Heart left ventricle (tissue), 16 donors: ENCODE data around the gene MIER2. TPM values are rescaled to one million over a fixed set of nuclear protein-coding genes. Genes with fewer than 3 reads are reported as not detected.

Experiments
- ATAC-seq, 4 donors: fragments of 200-7000 bp; cut with Tn5 transposase; one replicate each; pipeline ENCODE4 v1.9.1; 2020 to 2022; ENCODE audit warnings: moderate library complexity in 4 of 4, mild to moderate bottlenecking in 3 of 4, moderate number of reproducible peaks in 1 of 4
- DNase-seq, 5 donors: peaks; one replicate each; pipeline ENCODE4 v3.0.0-alpha.2; 2020
- H3K27ac ChIP-seq, 12 donors: fragments of 200-600 bp; sonication (generic) in 4 of 12; one replicate each; pipeline versions ENCODE4 v1.5.0 to v1.8.0; 2016 to 2022; ENCODE audit warnings: mild to moderate bottlenecking in 2 of 12
- H3K27me3 ChIP-seq, 9 donors: fragments of 200-600 bp; sonication (generic) in 2 of 9; one replicate each; pipeline versions ENCODE4 v1.5.1 to v1.8.0; 2016 to 2022; ENCODE audit warnings: mild to moderate bottlenecking in 3 of 9
- H3K36me3 ChIP-seq, 9 donors: fragments of 200-600 bp; sonication (generic) in 2 of 9; one replicate each; pipeline versions ENCODE4 v1.5.0 to v1.8.0; 2018 to 2022; ENCODE audit warnings: mild to moderate bottlenecking in 2 of 9
- H3K4me1 ChIP-seq, 12 donors: fragments of 200-600 bp; sonication (generic) in 4 of 12; one replicate each; pipeline versions ENCODE4 v1.5.0 to v1.8.0; 2016 to 2022; ENCODE audit warnings: mild to moderate bottlenecking in 3 of 12
- H3K4me3 ChIP-seq, 12 donors: fragments of 200-600 bp; sonication (generic) in 4 of 12; one replicate each; pipeline versions ENCODE4 v1.5.0 to v1.8.0; 2017 to 2022; ENCODE audit warnings: mild to moderate bottlenecking in 9 of 12, moderate library complexity in 4 of 12
- H3K9me3 ChIP-seq, 12 donors: fragments of 200-600 bp; sonication (generic) in 4 of 12; one replicate each; pipeline versions ENCODE4 v1.5.0 to v1.8.0; 2016 to 2022; ENCODE audit warnings: mild to moderate bottlenecking in 1 of 12
- POLR2A ChIP-seq, 2 donors: fragments of 450-650 bp; IDR thresholded peaks; one replicate each; pipeline ENCODE4 v1.6.1; 2017; ENCODE audit warnings: antibody characterized with exemption in 2 of 2, mild to moderate bottlenecking in 2 of 2, moderate library complexity in 2 of 2
- WGBS, 4 donors: extraction: QIAGEN DNeasy Blood & Tissue Kit in 2 of 4; methylation state at CpG; one replicate each; pipeline versions ENCODE4 v1.1.5 to v1.1.7; 2013 to 2018; 5-methylcytosine and 5-hydroxymethylcytosine counted together
- intact Hi-C, 10 donors: fragments of 100-400 bp; cut with DNase I; formaldehyde crosslinking; loops; one replicate each; pipeline versions ENCODE4 v1.11.1 to v1.14.2; 2022
- polyA plus RNA-seq, 2 donors: library from polyadenylated mRNA; stranded (reverse); fragments of 200-250 nt; gene quantifications; one replicate each; pipeline ENCODE4 v1.2.3, GENCODE V29; 2013
- total RNA-seq, 9 donors: library from RNA; depleted of rRNA in 2 of 9; stranded (reverse); fragments of >200 nt in 2 of 9; fragmentation: NEBNext Ultra II Directional in 3 of 9; extraction: Animal tissue kit (Norgen Biotek cat#: 25700) in 3 of 9; gene quantifications; one replicate each; pipeline versions ENCODE4 v1.1.0 to v1.2.4, GENCODE V29; 2016 to 2023
- TF ChIP-seq, protein P1 (sequence below), 12 donors: fragments of 200-600 bp; sonication (generic) in 4 of 12; IDR thresholded peaks; one replicate each; pipeline versions ENCODE4 v1.5.0 to v1.8.0; 2018 to 2022; ENCODE audit warnings: antibody characterized with exemption in 12 of 12, mild to moderate bottlenecking in 5 of 12
- donor health status: ischemic (EF 13 %, LVEDD 7.1; RV severe dilation, severe dysfunction).
- donor health status: healthy with polysubstance abuse.
- donor health status: DM: no; HTN: yes; CAD: no.
- donor health status: DM: no; HTN: no; CAD: no.
- donor health status: ischemic (EF 25% LVEDD 6.9; RV normal size, moderate dysfunction).
- donor health status: ischemic (EF 25% LVEDD 5.7; RV mildly dilated, moderate dysfunction).
- donor health status: healthy.
- donor health status: DM: yes; HTN: yes; CAD: no.
- donor health status: ischemic (EF 35%, LVEDD 5.7; RV mildly dilated, moderate dysfunction).
- donor health status: nonischemic (EF 11% LVEDD 7.7; RV severe dilation, severe dysfunction).
- donor health status: DM: yes; HTN: yes; CAD: no.
- donor health status: PGD.
- donor health status: ischemic (EF 29% LVEDD 5.4; RV normal size, mild dysfunction).
- donor health status: nonischemic (EF 23%, LVEDD 6.1; RV moderate dilation, normal function).

Gene MIER2
- total and polyA plus RNA-seq, 11 donors: 15.7 to 30.3 (median 19.5) TPM

DNA sequence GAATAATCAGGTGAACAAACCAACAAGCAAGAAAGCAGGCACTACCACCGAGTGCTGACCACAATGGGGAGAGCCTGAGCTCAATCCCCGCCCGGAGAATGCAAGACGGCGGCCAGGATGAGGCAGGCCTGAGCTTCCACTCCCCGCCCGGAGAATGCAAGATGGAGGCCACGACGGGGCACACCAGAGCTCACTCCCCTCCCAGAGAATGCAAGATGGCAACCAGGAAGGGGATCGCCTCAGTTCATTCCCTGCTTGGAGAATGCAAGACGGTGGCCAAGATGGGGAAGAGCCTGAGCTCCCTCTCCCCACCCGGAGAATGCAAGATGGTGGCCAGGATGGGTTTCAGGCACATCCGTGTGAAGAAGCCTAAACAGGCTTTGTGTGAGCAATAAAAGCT is 24.7 kb upstream of the MIER2 start:
- WGBS, 4 donors: 78 to 90% (median 90%) methylated on average over 12 to 13 of the region's 13 CpGs
- Histone ChIP-seq H3K4me1 (peaks cover 0 to 19% (median 14%) of the 10 kb centered on the region in 12 donors), H3K36me3 (no peaks in the 10 kb centered on the region), H3K4me3 (no peak overlapping the region), H3K27ac (no peak overlapping the region), H3K27me3 (peaks cover 0 to 39% (median 7%) of the 10 kb centered on the region in 9 donors), H3K9me3 (no peaks in the 10 kb centered on the region)
- ATAC-seq (no peak), DNase-seq (peak in 1 of 5 donors; percentile 26)
- intact Hi-C loops: no loop called here
- TF ChIP-seq, protein P1, sequence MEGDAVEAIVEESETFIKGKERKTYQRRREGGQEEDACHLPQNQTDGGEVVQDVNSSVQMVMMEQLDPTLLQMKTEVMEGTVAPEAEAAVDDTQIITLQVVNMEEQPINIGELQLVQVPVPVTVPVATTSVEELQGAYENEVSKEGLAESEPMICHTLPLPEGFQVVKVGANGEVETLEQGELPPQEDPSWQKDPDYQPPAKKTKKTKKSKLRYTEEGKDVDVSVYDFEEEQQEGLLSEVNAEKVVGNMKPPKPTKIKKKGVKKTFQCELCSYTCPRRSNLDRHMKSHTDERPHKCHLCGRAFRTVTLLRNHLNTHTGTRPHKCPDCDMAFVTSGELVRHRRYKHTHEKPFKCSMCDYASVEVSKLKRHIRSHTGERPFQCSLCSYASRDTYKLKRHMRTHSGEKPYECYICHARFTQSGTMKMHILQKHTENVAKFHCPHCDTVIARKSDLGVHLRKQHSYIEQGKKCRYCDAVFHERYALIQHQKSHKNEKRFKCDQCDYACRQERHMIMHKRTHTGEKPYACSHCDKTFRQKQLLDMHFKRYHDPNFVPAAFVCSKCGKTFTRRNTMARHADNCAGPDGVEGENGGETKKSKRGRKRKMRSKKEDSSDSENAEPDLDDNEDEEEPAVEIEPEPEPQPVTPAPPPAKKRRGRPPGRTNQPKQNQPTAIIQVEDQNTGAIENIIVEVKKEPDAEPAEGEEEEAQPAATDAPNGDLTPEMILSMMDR (IDR thresholded peaks at IDR 0.05): no peak
- no peak for TF ChIP-seq POLR2A (IDR thresholded peaks at IDR 0.05)

DNA sequence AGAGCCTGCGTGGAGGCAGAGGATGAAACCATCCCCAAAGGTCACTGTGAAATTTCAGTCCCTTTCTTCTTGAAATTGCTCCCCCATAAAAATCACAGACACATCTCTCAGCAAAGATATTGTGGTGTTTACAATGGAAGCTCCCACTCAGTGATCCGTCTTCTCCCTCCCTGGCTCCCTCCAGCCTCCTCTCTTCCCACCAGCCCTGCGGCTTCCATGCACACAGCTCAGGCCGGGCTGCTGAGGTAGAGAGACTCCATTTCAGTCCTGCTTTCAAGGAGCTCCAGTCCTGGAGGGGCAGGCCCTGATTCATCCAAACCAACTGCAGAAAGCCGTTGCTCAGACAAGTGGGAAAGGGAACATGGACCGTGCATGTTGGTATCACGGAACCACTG is 24.0 kb upstream of the MIER2 start:
- Histone ChIP-seq H3K4me1 (peaks cover 0 to 19% (median 14%) of the 10 kb centered on the region in 12 donors), H3K4me3 (no peak overlapping the region), H3K27ac (no peak overlapping the region), H3K9me3 (no peaks in the 10 kb centered on the region), H3K27me3 (peaks cover 0 to 33% (median 4%) of the 10 kb centered on the region in 9 donors), H3K36me3 (no peaks in the 10 kb centered on the region)
- intact Hi-C loops: no loop called here
- TF ChIP-seq, protein P1 (IDR thresholded peaks at IDR 0.05): no peak
- no peak for TF ChIP-seq POLR2A (IDR thresholded peaks at IDR 0.05)
- 74 to 84% (median 81%) methylated on average over 7 of the region's 7 CpGs for WGBS, 4 donors
- DNase-seq (peak in 1 of 5 donors; percentile 42), ATAC-seq (no peak)

DNA sequence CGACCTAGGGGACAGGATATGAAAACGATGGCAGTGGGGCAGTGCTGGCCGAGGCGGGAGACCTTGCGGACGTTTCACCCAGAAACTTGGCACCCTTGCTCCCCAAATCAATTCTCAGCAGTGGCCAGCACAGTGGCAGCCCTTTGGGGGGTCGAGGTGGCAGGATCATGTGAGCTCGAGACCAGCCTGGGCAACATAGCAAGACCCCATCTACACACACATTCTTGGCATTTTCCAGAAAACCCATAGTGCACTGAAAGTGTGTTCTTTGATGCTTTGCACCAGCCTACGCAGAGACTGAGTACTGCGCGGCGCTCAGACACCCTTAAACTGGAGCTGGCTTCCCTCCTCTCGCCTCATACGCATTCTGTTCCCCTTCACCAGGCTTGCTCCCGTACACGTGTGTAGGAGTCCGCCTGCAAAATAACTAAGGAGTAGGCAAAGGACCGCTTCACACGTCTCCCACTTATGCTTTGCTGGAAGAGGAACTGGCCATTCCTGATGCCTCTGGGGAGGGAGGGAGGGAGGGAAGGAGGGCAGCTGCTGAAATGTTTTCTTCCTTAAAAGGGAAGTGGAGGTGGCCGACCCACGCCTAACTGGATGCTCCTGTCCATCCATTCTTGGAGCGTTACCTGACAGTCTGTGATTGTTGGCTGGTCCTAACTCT is 23.5 kb upstream of the MIER2 start:
- no peaks in the 10 kb centered on the region for H3K9me3 ChIP-seq
- H3K27me3 ChIP-seq: peaks cover 0 to 28% (median 1%) of the 10 kb centered on the region in 9 donors
- no peak overlapping the region for H3K27ac ChIP-seq
- intact Hi-C loops: no loop called here
- ATAC-seq (no peak), DNase-seq (peak in 1 of 5 donors; percentile 25)
- 65 to 71% (median 68%) methylated on average over 22 of the region's 22 CpGs for WGBS, 4 donors
- TF ChIP-seq, protein P1 (IDR thresholded peaks at IDR 0.05): no peak
- TF ChIP-seq POLR2A (IDR thresholded peaks at IDR 0.05): no peak
- H3K36me3 ChIP-seq: no peaks in the 10 kb centered on the region
- H3K4me1 ChIP-seq: peaks cover 0 to 18% (median 13%) of the 10 kb centered on the region in 12 donors
- H3K4me3 ChIP-seq: no peak overlapping the region

DNA sequence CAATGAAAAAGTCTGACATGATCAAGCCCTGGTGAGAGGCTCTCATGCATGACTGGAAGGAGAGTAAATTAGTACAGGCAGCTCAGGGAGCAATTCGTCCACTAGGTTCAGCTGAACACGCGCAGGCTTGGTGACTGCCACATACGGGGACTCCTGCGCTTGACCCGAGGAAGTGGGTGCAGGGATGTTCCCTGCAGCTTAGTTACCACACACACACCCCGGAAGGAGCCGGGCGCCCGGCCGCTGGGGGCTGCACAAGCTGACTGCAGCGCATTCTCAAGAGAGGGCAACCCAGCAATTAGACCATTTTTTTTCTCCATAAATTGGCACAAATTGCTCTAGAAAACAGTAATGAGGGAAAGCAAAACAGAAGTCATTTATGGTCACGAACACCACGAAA is 23.0 kb upstream of the MIER2 start:
- H3K4me3 ChIP-seq: no peak overlapping the region
- H3K27ac ChIP-seq: no peak overlapping the region
- H3K36me3 ChIP-seq: no peaks in the 10 kb centered on the region
- H3K27me3 ChIP-seq: peaks cover 0 to 24% (median 0%) of the 10 kb centered on the region in 9 donors
- intact Hi-C loops: no loop called here
- no peaks in the 10 kb centered on the region for H3K9me3 ChIP-seq
- no peak for ATAC-seq
- H3K4me1 ChIP-seq: peaks cover 0 to 12% (median 10%) of the 10 kb centered on the region in 12 donors
- WGBS, 4 donors: 86 to 91% (median 90%) methylated on average over 14 of the region's 14 CpGs
- peak in 1 of 5 donors; percentile 42 for DNase-seq
- TF ChIP-seq, protein P1 (IDR thresholded peaks at IDR 0.05): no peak
- no peak for TF ChIP-seq POLR2A (IDR thresholded peaks at IDR 0.05)
